A549 (cell line): ENCODE data around the gene GAK.

Experiments used
- CEBPB ChIP-seq, 2 experiments: fragments of >200 bp in 1 of 2; sonication (Bioruptor Twin) in 1 of 2; formaldehyde crosslinking in 1 of 2; IDR thresholded peaks; 2 replicates each; pipeline ENCODE4 v1.6.1; 2012 to 2016
- FOSL2 ChIP-seq, 2 experiments: fragments of 450-650 bp in 1 of 2; fragments of >200 bp in 1 of 2; sonication (Bioruptor Twin) in 1 of 2; formaldehyde crosslinking; IDR thresholded peaks; 2 replicates each; pipeline versions ENCODE4 v1.5.0 to v1.6.1; 2016 to 2020; ENCODE audit warnings: mild to moderate bottlenecking in 1 of 2, moderate library complexity in 1 of 2
- JUN ChIP-seq, 2 experiments: fragments of >200 bp; sonication (Bioruptor Twin); formaldehyde crosslinking; IDR thresholded peaks; 2 replicates in 1 of 2; 3 replicates in 1 of 2; pipeline ENCODE4 v1.6.1; 2016 to 2017
- KDM5A ChIP-seq: fragments of 200-600 bp; sonication (generic); IDR thresholded peaks from 2 replicates; pipeline ENCODE4 v1.6.1; 2016; ENCODE audit warnings: antibody characterized with exemption, mild to moderate bottlenecking
- POLR2A ChIP-seq: IDR thresholded peaks from 2 replicates; pipeline ENCODE4 v1.6.1; 2012; ENCODE audit warnings: mild to moderate bottlenecking, low read length
- TF ChIP-seq, protein P1 (sequence below): fragments of 150-350 bp; IDR thresholded peaks from 2 replicates; pipeline ENCODE4 v1.6.1; 2014; ENCODE audit warnings: low read depth, mild to moderate bottlenecking, low read length
- TF ChIP-seq, protein P2 (sequence below): fragments of >200 bp; sonication (Bioruptor Twin); formaldehyde crosslinking; IDR thresholded peaks from 3 replicates; pipeline ENCODE4 v1.5.1; 2016

DNA sequence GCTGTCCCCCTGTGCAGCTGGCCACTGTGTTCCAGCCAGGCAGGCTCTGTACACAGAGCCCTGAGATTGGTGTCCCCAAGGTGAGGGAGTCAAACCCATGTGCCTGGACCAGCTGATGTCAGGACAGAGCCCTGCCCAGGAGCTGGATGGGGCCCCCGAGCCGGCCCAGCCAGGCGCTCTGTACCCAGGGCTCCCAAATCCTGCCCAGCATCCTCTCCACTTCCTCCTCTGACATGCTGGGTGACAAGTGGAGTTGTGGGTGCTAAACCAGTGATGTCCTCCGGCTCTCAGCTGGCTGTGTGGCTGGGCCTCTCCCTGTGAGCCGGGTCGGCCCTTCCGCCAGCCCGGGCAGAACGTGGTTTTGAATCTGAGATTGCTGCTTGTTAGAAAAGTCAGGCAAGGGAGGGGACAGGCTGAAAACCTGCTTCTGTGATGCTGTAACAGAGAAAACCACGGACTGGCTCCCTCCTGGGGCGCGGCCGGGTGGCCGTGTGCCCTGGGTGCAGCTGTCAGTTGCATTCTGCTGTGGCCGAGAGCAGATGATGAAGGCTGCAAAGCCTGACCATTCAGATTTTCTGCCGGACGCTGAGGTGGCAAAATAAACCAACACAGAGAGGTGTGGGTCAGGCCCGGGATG, 98.3 kb downstream of the GAK start:
- TF ChIP-seq, protein P1, sequence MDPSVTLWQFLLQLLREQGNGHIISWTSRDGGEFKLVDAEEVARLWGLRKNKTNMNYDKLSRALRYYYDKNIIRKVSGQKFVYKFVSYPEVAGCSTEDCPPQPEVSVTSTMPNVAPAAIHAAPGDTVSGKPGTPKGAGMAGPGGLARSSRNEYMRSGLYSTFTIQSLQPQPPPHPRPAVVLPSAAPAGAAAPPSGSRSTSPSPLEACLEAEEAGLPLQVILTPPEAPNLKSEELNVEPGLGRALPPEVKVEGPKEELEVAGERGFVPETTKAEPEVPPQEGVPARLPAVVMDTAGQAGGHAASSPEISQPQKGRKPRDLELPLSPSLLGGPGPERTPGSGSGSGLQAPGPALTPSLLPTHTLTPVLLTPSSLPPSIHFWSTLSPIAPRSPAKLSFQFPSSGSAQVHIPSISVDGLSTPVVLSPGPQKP, result no peak
- TF ChIP-seq KDM5A, result no peak
- TF ChIP-seq POLR2A, result no peak
- TF ChIP-seq FOSL2 (IDR thresholded peaks at IDR 0.05), result no peak
- no peak for TF ChIP-seq FOSL2 (CRISPR knock-in tag; IDR thresholded peaks at IDR 0.05)
- TF ChIP-seq JUN (IDR thresholded peaks at IDR 0.05), result no peak
- no peak for TF ChIP-seq CEBPB (IDR thresholded peaks at IDR 0.05)
- TF ChIP-seq, protein P2, sequence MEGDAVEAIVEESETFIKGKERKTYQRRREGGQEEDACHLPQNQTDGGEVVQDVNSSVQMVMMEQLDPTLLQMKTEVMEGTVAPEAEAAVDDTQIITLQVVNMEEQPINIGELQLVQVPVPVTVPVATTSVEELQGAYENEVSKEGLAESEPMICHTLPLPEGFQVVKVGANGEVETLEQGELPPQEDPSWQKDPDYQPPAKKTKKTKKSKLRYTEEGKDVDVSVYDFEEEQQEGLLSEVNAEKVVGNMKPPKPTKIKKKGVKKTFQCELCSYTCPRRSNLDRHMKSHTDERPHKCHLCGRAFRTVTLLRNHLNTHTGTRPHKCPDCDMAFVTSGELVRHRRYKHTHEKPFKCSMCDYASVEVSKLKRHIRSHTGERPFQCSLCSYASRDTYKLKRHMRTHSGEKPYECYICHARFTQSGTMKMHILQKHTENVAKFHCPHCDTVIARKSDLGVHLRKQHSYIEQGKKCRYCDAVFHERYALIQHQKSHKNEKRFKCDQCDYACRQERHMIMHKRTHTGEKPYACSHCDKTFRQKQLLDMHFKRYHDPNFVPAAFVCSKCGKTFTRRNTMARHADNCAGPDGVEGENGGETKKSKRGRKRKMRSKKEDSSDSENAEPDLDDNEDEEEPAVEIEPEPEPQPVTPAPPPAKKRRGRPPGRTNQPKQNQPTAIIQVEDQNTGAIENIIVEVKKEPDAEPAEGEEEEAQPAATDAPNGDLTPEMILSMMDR, result no peak
